ENCODE data around the gene AP5S1.

Gene AP5S1

GRCh38 chr20:3796477-3797225 is 23.7 kb upstream of the AP5S1 start:
- TF ChIP-seq ZFP3 (CRISPR knock-in tag; IDR thresholded peaks at IDR 0.05) (no peak), TCF4 (CRISPR knock-in tag; IDR thresholded peaks at IDR 0.05; ENCODE audit: borderline replicate concordance) (no peak), ESRRG (CRISPR knock-in tag; IDR thresholded peaks at IDR 0.05) (no peak), ARNTL (CRISPR knock-in tag; IDR thresholded peaks at IDR 0.05; ENCODE audit: borderline replicate concordance, low read depth) (no peak), CSDC2 (CRISPR knock-in tag; IDR thresholded peaks at IDR 0.05) (no peak), POU6F1 (CRISPR knock-in tag; IDR thresholded peaks at IDR 0.05; ENCODE audit: borderline replicate concordance, low read depth) (no peak), ZNF70 (CRISPR knock-in tag; IDR thresholded peaks at IDR 0.05) (no peak), ISL1 (CRISPR knock-in tag; IDR thresholded peaks at IDR 0.05) (no peak)
- TF ChIP-seq, protein P1, sequence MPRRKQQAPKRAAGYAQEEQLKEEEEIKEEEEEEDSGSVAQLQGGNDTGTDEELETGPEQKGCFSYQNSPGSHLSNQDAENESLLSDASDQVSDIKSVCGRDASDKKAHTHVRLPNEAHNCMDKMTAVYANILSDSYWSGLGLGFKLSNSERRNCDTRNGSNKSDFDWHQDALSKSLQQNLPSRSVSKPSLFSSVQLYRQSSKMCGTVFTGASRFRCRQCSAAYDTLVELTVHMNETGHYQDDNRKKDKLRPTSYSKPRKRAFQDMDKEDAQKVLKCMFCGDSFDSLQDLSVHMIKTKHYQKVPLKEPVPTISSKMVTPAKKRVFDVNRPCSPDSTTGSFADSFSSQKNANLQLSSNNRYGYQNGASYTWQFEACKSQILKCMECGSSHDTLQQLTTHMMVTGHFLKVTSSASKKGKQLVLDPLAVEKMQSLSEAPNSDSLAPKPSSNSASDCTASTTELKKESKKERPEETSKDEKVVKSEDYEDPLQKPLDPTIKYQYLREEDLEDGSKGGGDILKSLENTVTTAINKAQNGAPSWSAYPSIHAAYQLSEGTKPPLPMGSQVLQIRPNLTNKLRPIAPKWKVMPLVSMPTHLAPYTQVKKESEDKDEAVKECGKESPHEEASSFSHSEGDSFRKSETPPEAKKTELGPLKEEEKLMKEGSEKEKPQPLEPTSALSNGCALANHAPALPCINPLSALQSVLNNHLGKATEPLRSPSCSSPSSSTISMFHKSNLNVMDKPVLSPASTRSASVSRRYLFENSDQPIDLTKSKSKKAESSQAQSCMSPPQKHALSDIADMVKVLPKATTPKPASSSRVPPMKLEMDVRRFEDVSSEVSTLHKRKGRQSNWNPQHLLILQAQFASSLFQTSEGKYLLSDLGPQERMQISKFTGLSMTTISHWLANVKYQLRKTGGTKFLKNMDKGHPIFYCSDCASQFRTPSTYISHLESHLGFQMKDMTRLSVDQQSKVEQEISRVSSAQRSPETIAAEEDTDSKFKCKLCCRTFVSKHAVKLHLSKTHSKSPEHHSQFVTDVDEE (CRISPR knock-in tag; IDR thresholded peaks at IDR 0.05): no peak
- peak; percentile 4 for ATAC-seq

- ATAC-seq: no peak
- TF ChIP-seq ESRRG (CRISPR knock-in tag; IDR thresholded peaks at IDR 0.05) (no peak), BACH2 (CRISPR knock-in tag; IDR thresholded peaks at IDR 0.05; ENCODE audit: borderline replicate concordance) (no peak), POU6F1 (CRISPR knock-in tag; IDR thresholded peaks at IDR 0.05; ENCODE audit: borderline replicate concordance, low read depth) (no peak), CSDC2 (CRISPR knock-in tag; IDR thresholded peaks at IDR 0.05) (no peak), ZNF565 (CRISPR knock-in tag; conservative IDR thresholded peaks at IDR 0.05; ENCODE audit: low read depth) (no peak), ZFP30 (CRISPR knock-in tag; IDR thresholded peaks at IDR 0.05) (no peak), ZNF70 (CRISPR knock-in tag; IDR thresholded peaks at IDR 0.05) (no peak), ARNTL (CRISPR knock-in tag; IDR thresholded peaks at IDR 0.05; ENCODE audit: borderline replicate concordance, low read depth) (no peak), ZC3H10 (CRISPR knock-in tag; IDR thresholded peaks at IDR 0.05) (no peak)
- TF ChIP-seq, protein P2, sequence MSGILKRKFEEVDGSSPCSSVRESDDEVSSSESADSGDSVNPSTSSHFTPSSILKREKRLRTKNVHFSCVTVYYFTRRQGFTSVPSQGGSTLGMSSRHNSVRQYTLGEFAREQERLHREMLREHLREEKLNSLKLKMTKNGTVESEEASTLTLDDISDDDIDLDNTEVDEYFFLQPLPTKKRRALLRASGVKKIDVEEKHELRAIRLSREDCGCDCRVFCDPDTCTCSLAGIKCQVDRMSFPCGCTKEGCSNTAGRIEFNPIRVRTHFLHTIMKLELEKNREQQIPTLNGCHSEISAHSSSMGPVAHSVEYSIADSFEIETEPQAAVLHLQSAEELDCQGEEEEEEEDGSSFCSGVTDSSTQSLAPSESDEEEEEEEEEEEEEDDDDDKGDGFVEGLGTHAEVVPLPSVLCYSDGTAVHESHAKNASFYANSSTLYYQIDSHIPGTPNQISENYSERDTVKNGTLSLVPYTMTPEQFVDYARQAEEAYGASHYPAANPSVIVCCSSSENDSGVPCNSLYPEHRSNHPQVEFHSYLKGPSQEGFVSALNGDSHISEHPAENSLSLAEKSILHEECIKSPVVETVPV (CRISPR knock-in tag; IDR thresholded peaks at IDR 0.05): no peak
- TF ChIP-seq, protein P3, sequence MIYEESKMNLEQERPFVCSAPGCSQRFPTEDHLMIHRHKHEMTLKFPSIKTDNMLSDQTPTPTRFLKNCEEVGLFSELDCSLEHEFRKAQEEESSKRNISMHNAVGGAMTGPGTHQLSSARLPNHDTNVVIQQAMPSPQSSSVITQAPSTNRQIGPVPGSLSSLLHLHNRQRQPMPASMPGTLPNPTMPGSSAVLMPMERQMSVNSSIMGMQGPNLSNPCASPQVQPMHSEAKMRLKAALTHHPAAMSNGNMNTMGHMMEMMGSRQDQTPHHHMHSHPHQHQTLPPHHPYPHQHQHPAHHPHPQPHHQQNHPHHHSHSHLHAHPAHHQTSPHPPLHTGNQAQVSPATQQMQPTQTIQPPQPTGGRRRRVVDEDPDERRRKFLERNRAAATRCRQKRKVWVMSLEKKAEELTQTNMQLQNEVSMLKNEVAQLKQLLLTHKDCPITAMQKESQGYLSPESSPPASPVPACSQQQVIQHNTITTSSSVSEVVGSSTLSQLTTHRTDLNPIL (CRISPR knock-in tag; IDR thresholded peaks at IDR 0.05; ENCODE audit: low read depth): no peak
These were observed 23.2 kb upstream of the AP5S1 start for GRCh38 chr20:3797226-3797545.

- TF ChIP-seq, protein P3 (CRISPR knock-in tag; IDR thresholded peaks at IDR 0.05; ENCODE audit: low read depth): no peak
- TF ChIP-seq ZC3H10 (CRISPR knock-in tag; IDR thresholded peaks at IDR 0.05): no peak
- ATAC-seq: no peak
These were observed 22.6 kb upstream of the AP5S1 start for GRCh38 chr20:3797592-3798372.
